Motor neuron (in vitro differentiated cells): ENCODE data around the gene TMEM178B. TPM values are rescaled to one million over a fixed set of nuclear protein-coding genes. Genes with fewer than 3 reads are reported as not detected.
A peak's percentile ranks its signal among the peaks of the same experiment; 100 is the strongest.

Source experiments
- ATAC-seq, 8 experiments: fragments of 200-7000 bp; cut with Tn5 transposase; replicated peaks in 6 of 8; 2 replicates each; pipeline ENCODE4 v1.8.0; 2021; ENCODE audit warnings: mild to moderate bottlenecking in 8 of 8, moderate library complexity in 8 of 8
- H3K27ac ChIP-seq, 2 donors: fragments of 250-450 bp; sonication (Bioruptor Pico); 2 replicates each; pipeline ENCODE4 v1.9.0; 2021; ENCODE audit warnings: antibody characterized with exemption in 2 of 2, mild to moderate bottlenecking in 2 of 2, moderate library complexity in 1 of 2
- H3K4me1 ChIP-seq, 2 donors: fragments of 250-450 bp; sonication (Bioruptor Pico); replicated peaks in 1 of 2; 2 replicates each; pipeline ENCODE4 v1.6.1; 2021; ENCODE audit warnings: antibody characterized with exemption in 2 of 2, mild to moderate bottlenecking in 2 of 2, moderate library complexity in 1 of 2
- H3K4me3 ChIP-seq, 5 donors: fragments of 250-450 bp; sonication (Bioruptor Pico); 2 replicates each; pipeline ENCODE4 v1.9.0; 2021; ENCODE audit warnings: antibody characterized with exemption in 5 of 5, mild to moderate bottlenecking in 5 of 5, moderate library complexity in 4 of 5
- WGBS, 10 experiments: fragments of 450-650 bp; shearing (Covaris generic); methylation state at CpG; one replicate each; pipeline ENCODE4 v1.0.0; 2022; 5-methylcytosine and 5-hydroxymethylcytosine counted together
- in situ Hi-C, 9 experiments: fragments of 400-800 bp; cut with MboI; loops; one replicate each; pipeline ENCODE4 v1.15.0; 2021; ENCODE audit warnings: low sequenced_read_pairs in 9 of 9, low pct_unique_long_range_greater_than_20kb in 2 of 9; ENCODE audit not compliant: unreplicated experiment in 9 of 9
- total RNA-seq, 8 experiments: library from RNA; unstranded; fragments of 300-600 nt; gene quantifications; 2 replicates each; pipeline versions ENCODE4 v1.2.3 to v1.2.4, GENCODE V29; 2022

The TMEM178B gene
- total RNA-seq, 8 experiments from 2014 or later = 0.56 to 29.8 (median 17.1) TPM

GRCh38 chr7:141484907-141485306 lies 411.0 kb downstream of the TMEM178B start:
- 0 to 100% (median 100%) methylated on average over 1 of the region's 1 CpG; no CpG with 5 or more reads in 6 of the 10 experiments for WGBS, 10 experiments
- no peak for ATAC-seq
- in situ Hi-C loops = no loop called here

GRCh38 chr7:141486959-141487358 lies 413.1 kb downstream of the TMEM178B start:
- no peak for ATAC-seq
- H3K4me1 ChIP-seq = no peaks in the 10 kb centered on the region
- 50 to 100% (median 92%) methylated on average over 1 to 3 of the region's 3 CpGs; no CpG with 5 or more reads in 4 of the 10 experiments for WGBS, 10 experiments
- no peak overlapping the region for H3K27ac ChIP-seq
- in situ Hi-C loops = no loop called here
- no peak overlapping the region for H3K4me3 ChIP-seq

More at GRCh38 chr7:141484907-141485306, 411.0 kb downstream of the TMEM178B start:
- H3K4me1 ChIP-seq = peaks cover 0 to 3% of the 10 kb centered on the region in 2 donors
- H3K27ac ChIP-seq = no peak overlapping the region
- H3K4me3 ChIP-seq = no peak overlapping the region

- ATAC-seq = no peak
- Histone ChIP-seq H3K4me1 (no peaks in the 10 kb centered on the region), H3K27ac (no peak overlapping the region), H3K4me3 (no peak overlapping the region)
- in situ Hi-C loops = no loop called here
- WGBS, 10 experiments = 0 to 100% (median 33%) methylated on average over 1 to 2 of the region's 2 CpGs; no CpG with 5 or more reads in 1 of the 10 experiments
Observed at GRCh38 chr7:141490474-141490873, 416.6 kb downstream of the TMEM178B start.

GRCh38 chr7:141495057-141495456 lies 421.2 kb downstream of the TMEM178B start:
- ATAC-seq = no peak
- H3K4me3 ChIP-seq = no peak overlapping the region
- in situ Hi-C loops = no loop called here
- H3K4me1 ChIP-seq = no peaks in the 10 kb centered on the region
- WGBS, 10 experiments = 0 to 100% (median 86%) methylated on average over 1 of the region's 1 CpG; no CpG with 5 or more reads in 4 of the 10 experiments
- no peak overlapping the region for H3K27ac ChIP-seq

- in situ Hi-C loops = no loop called here
- peak in 1 of 8 experiments; percentile 26 for ATAC-seq
- Histone ChIP-seq H3K4me1 (no peaks in the 10 kb centered on the region), H3K4me3 (no peak overlapping the region), H3K27ac (no peak overlapping the region)
- WGBS, 10 experiments = 7 to 93% (median 42%) methylated on average over 1 to 5 of the region's 5 CpGs; no CpG with 5 or more reads in 2 of the 10 experiments
Observed at GRCh38 chr7:141497391-141497790, 423.5 kb downstream of the TMEM178B start.

- 36 to 100% (median 81%) methylated on average over 2 to 3 of the region's 3 CpGs; no CpG with 5 or more reads in 1 of the 10 experiments for WGBS, 10 experiments
- in situ Hi-C loops = loop anchor here in 1 of 9 experiments (25.0 kb wide), 1 partner anchor 438 kb away; the partner anchor contains the start of gene TMEM178B
- Histone ChIP-seq H3K4me1 (no peaks in the 10 kb centered on the region), H3K27ac (no peak overlapping the region), H3K4me3 (no peak overlapping the region)
- no peak for ATAC-seq
Observed at GRCh38 chr7:141500608-141501007, 426.7 kb downstream of the TMEM178B start.

GRCh38 chr7:141501451-141501850 lies 427.6 kb downstream of the TMEM178B start:
- Histone ChIP-seq H3K27ac (no peak overlapping the region), H3K4me1 (no peaks in the 10 kb centered on the region), H3K4me3 (no peak overlapping the region)
- in situ Hi-C loops = loop anchor here in 1 of 9 experiments (25.0 kb wide), 1 partner anchor 439 kb away; the partner anchor contains the start of gene TMEM178B
- ATAC-seq = no peak
- WGBS, 10 experiments = 0 to 100% (median 85%) methylated on average over 1 to 2 of the region's 2 CpGs; no CpG with 5 or more reads in 1 of the 10 experiments

- in situ Hi-C loops = loop anchor here in 1 of 9 experiments (25.0 kb wide), 1 partner anchor 449 kb away; the partner anchor contains the start of gene TMEM178B
- H3K4me1 ChIP-seq = peaks cover 0 to 2% of the 10 kb centered on the region in 2 donors
- WGBS, 10 experiments = no CpG with 5 or more reads among the region's 8 CpGs
- ATAC-seq = peak in 4 of 8 experiments; percentile 11 to 24 (median 14)
- H3K27ac ChIP-seq = no peak overlapping the region
- no peak overlapping the region for H3K4me3 ChIP-seq
Observed at GRCh38 chr7:141511316-141511675, 437.4 kb downstream of the TMEM178B start.

GRCh38 chr7:141511676-141512396 lies 438.0 kb downstream of the TMEM178B start:
- Histone ChIP-seq H3K4me1 (peaks cover 0 to 2% of the 10 kb centered on the region in 2 donors), H3K27ac (no peak overlapping the region), H3K4me3 (peak overlapping the region in 2 of 5 donors; percentile 5 to 6)
- ATAC-seq = peak; percentile 60 to 91 (median 83)
- 0 to 100% (median 26%) methylated on average over 1 to 7 of the region's 36 CpGs; no CpG with 5 or more reads in 4 of the 10 experiments for WGBS, 10 experiments
- in situ Hi-C loops = loop anchor here in 1 of 9 experiments (25.0 kb wide), 1 partner anchor 450 kb away; the partner anchor contains the start of gene TMEM178B

GRCh38 chr7:141512597-141512996 lies 438.7 kb downstream of the TMEM178B start:
- in situ Hi-C loops = loop anchor here in 1 of 9 experiments (25.0 kb wide), 1 partner anchor 450 kb away; the partner anchor contains the start of gene TMEM178B
- Histone ChIP-seq H3K4me3 (no peak overlapping the region), H3K4me1 (peaks cover 0 to 2% of the 10 kb centered on the region in 2 donors), H3K27ac (no peak overlapping the region)
- ATAC-seq = no peak
- 0 to 100% (median 86%) methylated on average over 1 to 2 of the region's 2 CpGs; no CpG with 5 or more reads in 2 of the 10 experiments for WGBS, 10 experiments

- 0 to 90% (median 65%) methylated on average over 1 of the region's 1 CpG; no CpG with 5 or more reads in 2 of the 10 experiments for WGBS, 10 experiments
- H3K4me3 ChIP-seq = no peak overlapping the region
- no peak for ATAC-seq
- H3K27ac ChIP-seq = no peak overlapping the region
- peaks cover 0 to 2% of the 10 kb centered on the region in 2 donors for H3K4me1 ChIP-seq
- in situ Hi-C loops = loop anchor here in 1 of 9 experiments (25.0 kb wide), 1 partner anchor 451 kb away; the partner anchor contains the start of gene TMEM178B
Observed at GRCh38 chr7:141513720-141514119, 439.9 kb downstream of the TMEM178B start.

- 31 to 100% (median 87%) methylated on average over 1 to 3 of the region's 4 CpGs; no CpG with 5 or more reads in 3 of the 10 experiments for WGBS, 10 experiments
- in situ Hi-C loops = loop anchor here in 1 of 9 experiments (25.0 kb wide), 1 partner anchor 454 kb away; the partner anchor contains the start of gene TMEM178B
- no peak for ATAC-seq
- H3K27ac ChIP-seq = no peak overlapping the region
- no peak overlapping the region for H3K4me3 ChIP-seq
- H3K4me1 ChIP-seq = peaks cover 0 to 2% of the 10 kb centered on the region in 2 donors
Observed at GRCh38 chr7:141515941-141516340, 442.1 kb downstream of the TMEM178B start.

GRCh38 chr7:141519623-141520022 lies 445.8 kb downstream of the TMEM178B start:
- Histone ChIP-seq H3K27ac (no peak overlapping the region), H3K4me1 (no peaks in the 10 kb centered on the region), H3K4me3 (no peak overlapping the region)
- in situ Hi-C loops = loop anchor here in 1 of 9 experiments (25.0 kb wide), 1 partner anchor 457 kb away; the partner anchor contains the start of gene TMEM178B
- WGBS, 10 experiments = 20 to 100% (median 100%) methylated on average over 1 to 4 of the region's 4 CpGs; no CpG with 5 or more reads in 3 of the 10 experiments
- no peak for ATAC-seq
